Measurements from ENCODE around the gene ELMO3.

DNA sequence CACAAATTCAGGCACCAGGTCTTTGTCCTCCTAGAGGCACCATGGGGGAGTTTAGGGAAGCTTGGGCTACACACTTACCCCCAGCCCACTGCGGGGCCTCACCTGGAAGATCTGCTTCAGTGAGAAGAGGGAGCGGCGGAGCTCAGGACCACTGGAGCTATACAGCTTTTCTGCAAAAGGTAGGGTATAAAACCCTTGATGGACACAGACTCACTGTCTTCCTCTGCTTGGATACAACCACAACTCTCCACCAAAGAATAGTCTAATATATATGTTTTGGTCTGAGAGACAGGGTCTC lies 39.3 kb downstream of the ELMO3 start:
- no peak for TF ChIP-seq CTCF (IDR thresholded peaks at IDR 0.05)
- no peak for TF ChIP-seq POLR2A (IDR thresholded peaks at IDR 0.05)

Measured in esophagus squamous epithelium (tissue), 4 donors.